Adrenal gland (tissue), 5 donors: ENCODE results near the gene SLC6A11.

Experiments used
- CTCF ChIP-seq, 6 experiments: fragments of 450-650 bp in 4 of 6; fragments of 200-600 bp in 2 of 6; sonication (generic) in 1 of 6; IDR thresholded peaks; 1 replicate in 5 of 6; 2 replicates in 1 of 6; pipeline versions ENCODE4 v1.5.1 to v1.8.0; 2016 to 2021; ENCODE audit warnings: antibody characterized with exemption in 6 of 6, mild to moderate bottlenecking in 2 of 6, moderate library complexity in 1 of 6
- POLR2A ChIP-seq, 2 donors: fragments of 450-650 bp; IDR thresholded peaks; one replicate each; pipeline ENCODE4 v1.6.1; 2017; ENCODE audit warnings: antibody characterized with exemption in 2 of 2, mild to moderate bottlenecking in 2 of 2, moderate library complexity in 1 of 2
- donor health status: DM: no; HTN: no; CAD: no.

GRCh38 chr3:10915376-10915775, 99.3 kb downstream of the SLC6A11 start:
- TF ChIP-seq POLR2A (IDR thresholded peaks at IDR 0.05) (no peak), CTCF (IDR thresholded peaks at IDR 0.05) (no peak)
